ENCODE results near the gene CCHCR1.
A peak's percentile ranks its signal among the peaks of the same experiment; 100 is the strongest.

Gene CCHCR1

DNA sequence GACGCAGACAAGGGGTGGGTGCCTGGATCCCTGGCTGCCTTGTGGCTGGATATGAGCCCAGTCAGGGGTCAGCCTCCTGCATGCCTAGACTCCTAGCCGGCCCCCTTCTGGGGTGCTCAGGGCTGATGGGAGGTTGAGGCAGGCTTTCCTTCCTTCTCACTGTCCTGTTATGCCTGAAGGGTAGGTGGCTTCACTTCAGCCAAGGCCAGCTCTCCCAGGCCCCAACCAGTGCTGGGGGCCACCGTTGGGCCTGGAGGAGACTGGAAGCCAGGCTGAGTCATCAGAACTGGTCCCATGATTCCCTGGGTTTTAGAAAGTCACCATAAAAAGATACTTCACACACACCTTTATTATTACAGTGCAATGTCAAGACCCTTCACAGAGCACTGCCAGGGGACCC, 15.8 kb upstream of the CCHCR1 start:
- ATAC-seq (ENCODE audit: low read depth) (no peak), DNase-seq (ENCODE audit: low spot score) (no peak)
- no peaks in the 10 kb centered on the region for H3K4me1 ChIP-seq (ENCODE audit: insufficient read depth, poor library complexity, severe bottlenecking)
- H3K27ac ChIP-seq (ENCODE audit: poor library complexity, severe bottlenecking), result no peak overlapping the region
- TF ChIP-seq, protein P1, sequence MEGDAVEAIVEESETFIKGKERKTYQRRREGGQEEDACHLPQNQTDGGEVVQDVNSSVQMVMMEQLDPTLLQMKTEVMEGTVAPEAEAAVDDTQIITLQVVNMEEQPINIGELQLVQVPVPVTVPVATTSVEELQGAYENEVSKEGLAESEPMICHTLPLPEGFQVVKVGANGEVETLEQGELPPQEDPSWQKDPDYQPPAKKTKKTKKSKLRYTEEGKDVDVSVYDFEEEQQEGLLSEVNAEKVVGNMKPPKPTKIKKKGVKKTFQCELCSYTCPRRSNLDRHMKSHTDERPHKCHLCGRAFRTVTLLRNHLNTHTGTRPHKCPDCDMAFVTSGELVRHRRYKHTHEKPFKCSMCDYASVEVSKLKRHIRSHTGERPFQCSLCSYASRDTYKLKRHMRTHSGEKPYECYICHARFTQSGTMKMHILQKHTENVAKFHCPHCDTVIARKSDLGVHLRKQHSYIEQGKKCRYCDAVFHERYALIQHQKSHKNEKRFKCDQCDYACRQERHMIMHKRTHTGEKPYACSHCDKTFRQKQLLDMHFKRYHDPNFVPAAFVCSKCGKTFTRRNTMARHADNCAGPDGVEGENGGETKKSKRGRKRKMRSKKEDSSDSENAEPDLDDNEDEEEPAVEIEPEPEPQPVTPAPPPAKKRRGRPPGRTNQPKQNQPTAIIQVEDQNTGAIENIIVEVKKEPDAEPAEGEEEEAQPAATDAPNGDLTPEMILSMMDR (IDR thresholded peaks at IDR 0.05; ENCODE audit: poor library complexity, severe bottlenecking), result no peak
- H3K27me3 ChIP-seq (ENCODE audit: insufficient read depth, poor library complexity, severe bottlenecking), result no peaks in the 10 kb centered on the region
- no peaks in the 10 kb centered on the region for H3K9me3 ChIP-seq (ENCODE audit: severe bottlenecking)
- no peak overlapping the region for H3K4me3 ChIP-seq (ENCODE audit: severe bottlenecking)
- H3K36me3 ChIP-seq (ENCODE audit: low read depth), result no peaks in the 10 kb centered on the region

DNA sequence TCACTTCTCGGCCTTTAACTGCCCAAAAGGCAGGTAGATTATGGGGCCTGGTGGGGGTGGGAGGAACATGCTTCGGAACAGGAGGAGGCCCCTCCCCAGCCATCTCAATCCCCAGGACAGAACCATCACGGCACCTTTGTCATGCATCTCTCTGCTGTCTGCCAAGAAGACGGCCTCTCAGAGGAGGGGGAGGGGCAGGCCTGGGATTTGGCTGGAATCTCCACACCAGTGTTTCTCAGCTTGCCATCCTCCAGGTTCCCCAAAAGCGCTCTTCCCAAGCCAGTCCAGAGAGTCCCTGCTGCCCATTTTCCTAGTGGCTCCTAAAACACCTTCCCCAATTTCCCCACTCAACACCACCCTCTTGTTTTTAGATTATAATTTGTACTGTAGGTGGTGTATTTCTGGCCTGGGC, 15.4 kb upstream of the CCHCR1 start:
- Histone ChIP-seq H3K27ac (ENCODE audit: poor library complexity, severe bottlenecking) (no peak overlapping the region), H3K9me3 (ENCODE audit: severe bottlenecking) (no peaks in the 10 kb centered on the region), H3K36me3 (ENCODE audit: low read depth) (no peaks in the 10 kb centered on the region), H3K27me3 (ENCODE audit: insufficient read depth, poor library complexity, severe bottlenecking) (no peaks in the 10 kb centered on the region), H3K4me3 (ENCODE audit: severe bottlenecking) (no peak overlapping the region), H3K4me1 (ENCODE audit: insufficient read depth, poor library complexity, severe bottlenecking) (no peaks in the 10 kb centered on the region)
- TF ChIP-seq, protein P1 (IDR thresholded peaks at IDR 0.05; ENCODE audit: poor library complexity, severe bottlenecking), result no peak
- DNase-seq (ENCODE audit: low spot score) (no peak), ATAC-seq (ENCODE audit: low read depth) (no peak)

DNA sequence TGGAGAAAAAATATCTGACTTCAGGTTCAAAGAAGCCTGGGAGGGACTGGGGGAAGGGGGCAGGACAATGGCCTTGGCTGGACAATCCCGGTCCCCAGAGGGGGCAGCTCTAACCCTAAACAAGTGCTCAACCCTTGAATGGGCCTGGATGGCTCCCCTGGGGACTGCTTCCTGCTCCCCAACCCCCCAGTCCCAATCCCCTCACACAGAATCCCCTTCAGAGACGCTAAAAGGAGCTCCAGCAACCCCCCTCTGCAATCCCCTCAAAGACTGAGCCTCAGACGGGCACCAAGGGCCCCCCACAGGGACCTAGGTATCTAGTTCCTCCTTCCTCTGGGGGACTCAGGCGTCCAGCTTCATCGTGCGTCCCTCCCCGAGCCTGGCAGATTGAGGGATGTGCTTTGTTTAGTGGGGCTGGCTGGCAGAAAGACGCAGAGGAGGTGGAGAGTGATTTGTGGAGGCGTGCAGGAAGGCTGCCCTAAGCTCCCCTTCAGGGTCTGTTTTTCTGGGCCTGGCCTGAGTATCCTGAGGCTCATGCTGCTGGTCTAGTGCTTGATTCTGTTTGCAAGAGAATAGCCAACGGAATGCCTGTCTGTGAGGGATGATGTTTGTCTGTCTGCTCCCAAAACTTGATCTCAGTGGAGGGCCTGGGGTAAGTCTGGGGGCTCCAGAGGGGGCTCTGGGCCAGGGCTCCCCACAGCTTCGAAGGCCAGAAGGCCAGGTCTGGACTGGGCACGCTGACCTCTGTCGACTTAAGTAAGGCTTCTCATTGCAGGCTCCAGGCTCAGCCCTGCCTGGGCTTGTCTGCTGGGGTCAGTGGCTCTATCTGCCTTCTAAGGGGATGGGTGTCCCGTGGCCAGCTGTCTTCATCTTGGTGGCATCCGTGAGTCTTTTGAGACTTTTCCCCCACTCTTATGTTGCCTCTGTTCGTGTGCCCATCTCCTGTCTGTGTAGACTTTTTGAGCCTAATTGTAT, 14.6 kb upstream of the CCHCR1 start:
- DNase-seq (ENCODE audit: low spot score) (no peak), ATAC-seq (ENCODE audit: low read depth) (0 out of 3 replicates have a peak, but pooled peaks have one; percentile 17)
- no peaks in the 10 kb centered on the region for H3K9me3 ChIP-seq (ENCODE audit: severe bottlenecking)
- no peaks in the 10 kb centered on the region for H3K27me3 ChIP-seq (ENCODE audit: insufficient read depth, poor library complexity, severe bottlenecking)
- TF ChIP-seq, protein P1 (IDR thresholded peaks at IDR 0.05; ENCODE audit: poor library complexity, severe bottlenecking), result no peak
- no peaks in the 10 kb centered on the region for H3K36me3 ChIP-seq (ENCODE audit: low read depth)
- H3K4me3 ChIP-seq (ENCODE audit: severe bottlenecking), result no peak overlapping the region
- no peaks in the 10 kb centered on the region for H3K4me1 ChIP-seq (ENCODE audit: insufficient read depth, poor library complexity, severe bottlenecking)
- H3K27ac ChIP-seq (ENCODE audit: poor library complexity, severe bottlenecking), result no peak overlapping the region

DNA sequence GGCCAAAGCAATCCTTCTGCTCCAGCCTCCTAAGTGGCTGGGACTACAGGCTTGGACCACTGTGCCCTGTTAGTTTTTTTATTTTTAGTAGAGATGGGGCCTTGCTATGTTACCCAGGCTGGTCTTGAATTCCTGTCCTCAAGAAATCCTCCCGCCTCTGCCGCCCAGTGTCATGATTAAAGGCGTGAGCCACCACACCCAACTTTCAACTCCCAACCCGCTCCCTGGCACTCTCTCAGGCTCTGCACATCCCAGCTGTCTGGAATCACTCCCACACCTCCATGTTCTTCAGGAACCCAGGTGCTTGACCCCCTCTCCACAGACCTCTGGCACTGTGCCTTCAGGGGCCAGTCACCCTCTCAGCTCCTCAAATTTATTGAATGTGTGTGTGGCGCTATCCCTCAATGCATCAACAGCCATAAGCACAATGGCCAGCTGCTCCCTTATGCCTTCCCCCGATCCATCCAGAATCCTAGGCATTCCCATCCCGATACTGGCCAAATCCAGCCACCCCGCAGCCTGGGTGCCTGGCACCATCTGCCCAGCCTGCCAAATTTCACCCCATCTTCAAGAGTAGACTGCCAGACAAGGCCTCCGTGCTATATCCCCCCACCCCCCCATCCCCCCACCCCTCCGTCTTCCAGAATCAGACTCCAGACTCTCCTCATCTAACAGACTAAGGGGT, 13.5 kb upstream of the CCHCR1 start:
- Histone ChIP-seq H3K27me3 (ENCODE audit: insufficient read depth, poor library complexity, severe bottlenecking) (no peaks in the 10 kb centered on the region), H3K9me3 (ENCODE audit: severe bottlenecking) (no peaks in the 10 kb centered on the region), H3K4me3 (ENCODE audit: severe bottlenecking) (no peak overlapping the region), H3K4me1 (ENCODE audit: insufficient read depth, poor library complexity, severe bottlenecking) (no peaks in the 10 kb centered on the region), H3K36me3 (ENCODE audit: low read depth) (no peaks in the 10 kb centered on the region), H3K27ac (ENCODE audit: poor library complexity, severe bottlenecking) (no peak overlapping the region)
- TF ChIP-seq, protein P1 (IDR thresholded peaks at IDR 0.05; ENCODE audit: poor library complexity, severe bottlenecking), result no peak
- ATAC-seq (ENCODE audit: low read depth), result no peak
- DNase-seq (ENCODE audit: low spot score), result no peak

Data from RWPE2 (cell line).